ENCODE results near the gene LRFN3.

Gene LRFN3

DNA sequence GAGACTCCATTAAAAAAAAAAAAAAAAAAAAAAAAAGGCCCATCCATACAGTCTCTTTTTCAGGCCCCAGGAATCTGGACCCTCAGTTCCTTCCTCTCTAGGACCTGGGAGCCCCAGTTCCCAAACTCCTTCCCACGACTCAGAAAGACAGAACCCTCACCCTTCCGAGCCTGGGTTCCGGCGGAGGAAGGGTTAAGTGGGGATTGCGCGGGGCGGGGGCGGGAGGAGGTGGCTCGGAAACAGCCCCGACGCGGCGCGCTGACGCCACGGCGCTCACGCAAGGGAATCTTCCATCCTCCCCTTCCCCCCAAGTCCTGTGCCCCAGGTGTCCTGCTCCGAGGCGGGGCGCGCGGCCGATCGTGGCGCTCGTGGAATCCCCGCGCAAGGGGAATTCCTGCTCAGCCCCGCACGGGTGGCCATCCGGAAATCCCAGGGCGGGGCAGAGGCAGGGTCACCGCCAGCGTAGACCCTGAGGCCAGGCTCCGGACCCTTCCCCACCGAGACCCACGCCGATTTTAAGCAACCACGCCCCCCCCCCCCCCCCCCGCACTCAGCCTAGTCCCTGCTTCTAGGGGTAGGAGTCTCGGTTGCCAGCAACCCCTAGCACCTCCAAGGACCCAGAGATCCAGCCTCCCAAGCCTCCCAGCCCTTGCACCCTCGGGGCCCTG is 36.5 kb upstream of the LRFN3 start:
- Histone ChIP-seq H2AK5ac (ENCODE audit: low read length, severe bottlenecking) (no peak overlapping the region), H3K9ac (ENCODE audit: low read length) (peak overlapping the region; percentile 92), H3K36me3 (ENCODE audit: control insufficient read depth in 1 of 2, insufficient read depth in 2 of 2, low read depth in 1 of 2, low read length in 2 of 2) (peaks cover 24 to 25% of the 10 kb centered on the region in 2 experiments), H2BK15ac (ENCODE audit: low read depth, poor library complexity, severe bottlenecking) (peak overlapping the region; percentile 61), H3K4me1 (ENCODE audit: control insufficient read depth, insufficient read depth, low read depth, low read length) (peaks cover 31% of the 10 kb centered on the region), H3K23ac (ENCODE audit: low read length in 2 of 2) (no peak overlapping the region), H3K79me1 (replicated peaks; ENCODE audit: low read length, poor library complexity, severe bottlenecking) (peaks cover 30% of the 10 kb centered on the region), H3K18ac (ENCODE audit: low read depth in 1 of 2, low read length in 2 of 2) (peak overlapping the region; percentile 37 to 81), H2BK12ac (ENCODE audit: low read length in 2 of 2) (peak overlapping the region in 1 of 2 experiments; percentile 54), H2AFZ (ENCODE audit: low read depth, low read length) (peak overlapping the region; percentile 72), H4K8ac (ENCODE audit: low read length) (no peak overlapping the region), H3K27ac (ENCODE audit: low read length, poor library complexity, severe bottlenecking) (peak overlapping the region; percentile 59), H4K91ac (ENCODE audit: low read length) (no peak overlapping the region), H3K14ac (ENCODE audit: low read length in 2 of 2) (peak overlapping the region in 1 of 2 experiments; percentile 79), H3K4me2 (ENCODE audit: low read length, poor library complexity, severe bottlenecking) (peak overlapping the region; percentile 99), H3K27me3 (ENCODE audit: control insufficient read depth in 1 of 2, insufficient read depth in 1 of 2, low read length in 2 of 2) (no peaks in the 10 kb centered on the region), H3K4ac (ENCODE audit: low read depth in 1 of 2, low read length in 2 of 2) (peak overlapping the region in 1 of 2 experiments; percentile 91), H2BK5ac (ENCODE audit: low read depth, low read length, poor library complexity, severe bottlenecking) (peak overlapping the region; percentile 46), H3K4me3 (ENCODE audit: insufficient read depth in 1 of 2, low read depth in 1 of 2, low read length in 2 of 2) (peak overlapping the region; percentile 61 to 93), H2BK120ac (ENCODE audit: low read depth, low read length) (no peak overlapping the region), H3K9me3 (ENCODE audit: control insufficient read depth, low read length) (no peaks in the 10 kb centered on the region)
- under 1% methylated on average over 29 of the region's 43 CpGs for WGBS
- DNase-seq: peak; percentile 89

GRCh38 chr19:35901055-35901644 is 35.0 kb upstream of the LRFN3 start:
- Histone ChIP-seq H3K14ac (ENCODE audit: low read length in 2 of 2) (no peak overlapping the region), H2AFZ (ENCODE audit: low read depth, low read length) (no peak overlapping the region), H3K79me1 (replicated peaks; ENCODE audit: low read length, poor library complexity, severe bottlenecking) (peaks cover 26% of the 10 kb centered on the region), H3K4me1 (ENCODE audit: control insufficient read depth, insufficient read depth, low read depth, low read length) (peaks cover 31% of the 10 kb centered on the region), H3K23ac (ENCODE audit: low read length in 2 of 2) (no peak overlapping the region), H3K36me3 (ENCODE audit: control insufficient read depth in 1 of 2, insufficient read depth in 2 of 2, low read depth in 1 of 2, low read length in 2 of 2) (peaks cover 13 to 16% of the 10 kb centered on the region in 2 experiments), H3K4me3 (ENCODE audit: insufficient read depth in 1 of 2, low read depth in 1 of 2, low read length in 2 of 2) (peak overlapping the region in 1 of 2 experiments; percentile 93), H2BK12ac (ENCODE audit: low read length in 2 of 2) (no peak overlapping the region), H3K4me2 (ENCODE audit: low read length, poor library complexity, severe bottlenecking) (no peak overlapping the region), H3K27ac (ENCODE audit: low read length, poor library complexity, severe bottlenecking) (peak overlapping the region; percentile 48), H2BK15ac (ENCODE audit: low read depth, poor library complexity, severe bottlenecking) (no peak overlapping the region), H4K91ac (ENCODE audit: low read length) (peak overlapping the region; percentile 69), H3K18ac (ENCODE audit: low read depth in 1 of 2, low read length in 2 of 2) (no peak overlapping the region), H2BK5ac (ENCODE audit: low read depth, low read length, poor library complexity, severe bottlenecking) (no peak overlapping the region), H3K27me3 (ENCODE audit: control insufficient read depth in 1 of 2, insufficient read depth in 1 of 2, low read length in 2 of 2) (no peaks in the 10 kb centered on the region), H3K9me3 (ENCODE audit: control insufficient read depth, low read length) (no peaks in the 10 kb centered on the region), H2BK120ac (ENCODE audit: low read depth, low read length) (no peak overlapping the region), H4K8ac (ENCODE audit: low read length) (peak overlapping the region; percentile 93), H2AK5ac (ENCODE audit: low read length, severe bottlenecking) (no peak overlapping the region), H3K9ac (ENCODE audit: low read length) (peak overlapping the region; percentile 92), H3K4ac (ENCODE audit: low read depth in 1 of 2, low read length in 2 of 2) (no peak overlapping the region)
- WGBS: 72% methylated on average over 2 of the region's 2 CpGs
- peak; percentile 68 for DNase-seq

GRCh38 chr19:35901854-35902661 is 34.1 kb upstream of the LRFN3 start, which contains the start of gene HCST:
Gene HCST, plus strand, starts transcription at chr19:35902529. Its CDS starts 65 bp downstream, at chr19:35902594.
- Histone ChIP-seq H3K18ac (ENCODE audit: low read depth in 1 of 2, low read length in 2 of 2) (peak within 1 kb of the TSS; percentile 87 to 89), H3K27ac (ENCODE audit: low read length, poor library complexity, severe bottlenecking) (peak within 1 kb of the TSS; percentile 48), H3K4ac (ENCODE audit: low read depth in 1 of 2, low read length in 2 of 2) (peak within 1 kb of the TSS; percentile 46 to 95), H3K4me3 (ENCODE audit: insufficient read depth in 1 of 2, low read depth in 1 of 2, low read length in 2 of 2) (peak within 1 kb of the TSS; percentile 37 to 93), H2BK15ac (ENCODE audit: low read depth, poor library complexity, severe bottlenecking) (peak within 1 kb of the TSS; percentile 62), H3K4me1 (ENCODE audit: control insufficient read depth, insufficient read depth, low read depth, low read length) (peaks cover 31% of the 10 kb centered on the region), H3K14ac (ENCODE audit: low read length in 2 of 2) (no peak within 1 kb of the TSS), H2BK12ac (ENCODE audit: low read length in 2 of 2) (peak within 1 kb of the TSS; percentile 79 to 88), H2AFZ (ENCODE audit: low read depth, low read length) (peak within 1 kb of the TSS; percentile 29), H3K23ac (ENCODE audit: low read length in 2 of 2) (peak within 1 kb of the TSS in 1 of 2 experiments; percentile 5), H3K36me3 (ENCODE audit: control insufficient read depth in 1 of 2, insufficient read depth in 2 of 2, low read depth in 1 of 2, low read length in 2 of 2) (peaks cover 5 to 7% of the 10 kb centered on the region in 2 experiments), H4K8ac (ENCODE audit: low read length) (peak within 1 kb of the TSS; percentile 95), H2BK120ac (ENCODE audit: low read depth, low read length) (peak within 1 kb of the TSS; percentile 62), H4K91ac (ENCODE audit: low read length) (peak within 1 kb of the TSS; percentile 69), H3K4me2 (ENCODE audit: low read length, poor library complexity, severe bottlenecking) (peak within 1 kb of the TSS; percentile 63), H3K9ac (ENCODE audit: low read length) (peak within 1 kb of the TSS; percentile 92), H2AK5ac (ENCODE audit: low read length, severe bottlenecking) (peak within 1 kb of the TSS; percentile 62), H3K79me1 (replicated peaks; ENCODE audit: low read length, poor library complexity, severe bottlenecking) (peaks cover 18% of the 10 kb centered on the region), H3K27me3 (ENCODE audit: control insufficient read depth in 1 of 2, insufficient read depth in 1 of 2, low read length in 2 of 2) (no peaks in the 10 kb centered on the region), H3K9me3 (ENCODE audit: control insufficient read depth, low read length) (no peaks in the 10 kb centered on the region), H2BK5ac (ENCODE audit: low read depth, low read length, poor library complexity, severe bottlenecking) (no peak within 1 kb of the TSS)
- no peak for DNase-seq
- 42% methylated on average over 6 of the region's 6 CpGs for WGBS
